Posterior cingulate gyrus (tissue), 11 donors: ENCODE measurements around the gene SARS2.
"Not testable (repeated sequence)": the region's sequence is repeated elsewhere in the genome, so short reads cannot be mapped to it uniquely, and the experiment has no call there.

ENCODE experiments used
- DNase-seq, 10 donors: peaks; one replicate each; pipeline versions ENCODE4 v3.0.0 to v3.0.0-alpha.2; 2020 to 2021; ENCODE audit warnings: mixed read lengths in 3 of 10
- intact Hi-C: fragments of 100-400 bp; cut with DNase I; formaldehyde crosslinking; loops from one replicate; pipeline ENCODE4 v1.15.1; 2023

SARS2 gene

DNA sequence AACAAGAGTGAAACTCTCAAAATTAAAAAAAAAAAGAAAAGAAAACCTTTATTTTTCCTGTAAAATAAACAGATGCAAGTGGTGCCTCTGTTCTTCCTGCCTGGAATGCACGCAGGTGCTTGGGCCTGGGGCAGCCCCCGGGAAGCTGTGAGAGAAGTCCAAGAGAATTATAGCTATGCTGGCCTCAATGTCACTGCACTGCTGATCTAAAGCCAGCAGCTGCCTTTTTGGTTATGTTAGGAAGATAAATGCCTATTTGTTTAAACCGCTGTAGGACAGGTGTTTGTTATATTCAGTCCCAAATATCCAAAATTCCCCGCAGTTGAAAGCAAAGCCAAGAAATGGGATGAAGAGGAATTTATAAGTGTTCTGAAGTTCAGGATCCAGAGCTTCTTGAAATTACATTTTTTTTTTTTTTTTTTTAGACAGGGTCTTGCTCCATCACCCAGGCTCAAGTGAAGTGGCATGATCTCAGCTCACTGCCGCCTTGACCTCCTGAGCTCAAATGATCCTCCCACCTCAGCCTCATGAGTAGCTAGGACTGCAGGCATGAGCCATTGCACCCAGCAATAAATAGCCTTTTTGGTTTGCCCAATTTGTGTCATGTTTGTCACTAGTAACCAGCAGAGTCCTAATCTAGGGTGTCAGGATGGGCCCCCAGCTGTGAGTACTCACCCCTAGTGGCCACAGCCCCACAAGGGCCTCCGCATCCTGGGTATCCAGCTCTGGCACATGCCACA lies 54.7 kb downstream of the SARS2 start:
- peak in 2 of 10 donors; percentile 43 to 55 for DNase-seq
- intact Hi-C loops = no loop called here

DNA sequence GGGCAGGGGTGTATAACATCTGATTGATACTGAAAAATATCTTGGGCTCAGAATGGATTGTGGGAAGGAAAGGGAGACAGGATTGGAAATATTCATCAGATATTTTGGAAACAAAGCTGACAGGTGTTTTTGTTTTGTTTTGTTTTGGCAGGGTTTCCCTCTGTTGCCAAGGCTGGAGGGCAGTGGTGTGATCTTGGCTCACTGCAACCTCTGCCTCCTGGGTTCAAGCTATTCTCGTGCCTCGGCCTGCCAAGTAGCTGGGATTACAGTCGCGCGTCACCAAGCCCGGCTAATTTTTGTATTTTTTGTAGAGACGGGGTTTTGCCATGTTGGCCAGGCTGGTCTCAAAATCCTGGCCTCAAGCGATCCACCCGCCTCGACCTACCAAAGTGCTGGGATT lies 57.2 kb downstream of the SARS2 start:
- intact Hi-C loops = not testable (repeated sequence)

DNA sequence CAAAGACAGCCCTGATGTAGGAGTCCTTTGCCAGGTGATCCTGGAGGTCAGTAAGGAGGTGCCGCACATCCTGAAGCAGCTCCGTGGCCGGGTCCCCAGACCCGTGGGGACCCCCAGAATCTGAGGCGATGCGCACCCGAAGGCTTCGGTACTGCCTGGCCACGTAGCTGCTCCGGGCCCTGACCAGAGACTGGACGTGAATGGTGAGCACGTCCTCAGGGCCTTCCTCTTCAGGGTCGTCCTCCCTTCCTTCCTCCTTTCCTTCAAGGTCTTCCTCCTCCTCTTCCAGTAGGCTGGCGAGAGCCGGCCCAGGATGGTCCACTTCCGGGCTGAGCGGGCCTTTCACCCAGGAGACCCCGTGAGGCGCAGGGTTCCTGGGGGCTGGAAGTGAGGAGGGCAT lies 60.0 kb downstream of the SARS2 start:
- DNase-seq = peak in 1 of 10 donors; percentile 77
- intact Hi-C loops = no loop called here

More for the DNA sequence above, 57.2 kb downstream of the SARS2 start:
- not testable (repeated sequence) for DNase-seq

DNA sequence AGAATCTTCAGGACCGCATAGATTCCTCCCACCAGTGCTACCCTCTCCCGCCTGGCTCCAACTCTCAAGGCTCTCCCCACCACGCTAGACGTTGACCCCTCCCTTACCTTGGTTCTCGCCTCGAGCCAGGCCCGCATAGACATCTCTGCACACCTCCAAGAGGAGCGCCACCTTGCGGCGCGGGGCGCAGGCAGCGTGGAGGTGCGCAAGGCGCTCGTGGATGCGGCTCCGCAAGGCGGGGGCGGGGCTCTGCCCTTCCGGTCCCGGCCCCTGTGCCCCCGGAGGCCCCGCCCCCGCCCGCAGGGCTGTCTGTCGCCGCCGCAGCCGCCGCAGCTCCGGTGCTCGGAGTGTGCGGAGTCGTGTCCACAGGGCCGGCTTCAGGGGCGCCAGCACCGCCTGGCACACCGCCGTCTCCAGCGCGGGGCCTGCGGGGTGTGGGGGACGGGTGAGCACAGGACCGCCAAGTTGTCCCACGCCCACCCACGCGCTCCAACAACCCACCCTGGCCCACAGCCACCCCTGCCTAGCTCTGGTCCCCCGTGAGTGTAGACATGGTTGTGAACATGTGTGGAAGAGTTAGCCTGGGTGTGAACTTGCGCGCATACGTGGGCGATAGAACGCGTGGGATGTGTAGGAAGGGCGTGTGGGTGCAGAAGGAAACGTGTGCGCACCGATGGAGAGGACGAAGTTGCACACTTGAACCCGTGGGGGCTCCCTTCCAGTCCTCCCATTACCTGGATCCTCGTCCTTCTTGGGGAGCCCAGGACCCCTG lies 60.5 kb downstream of the SARS2 start:
- DNase-seq = peak; percentile 46 to 97 (median 76)
- intact Hi-C loops = no loop called here

DNA sequence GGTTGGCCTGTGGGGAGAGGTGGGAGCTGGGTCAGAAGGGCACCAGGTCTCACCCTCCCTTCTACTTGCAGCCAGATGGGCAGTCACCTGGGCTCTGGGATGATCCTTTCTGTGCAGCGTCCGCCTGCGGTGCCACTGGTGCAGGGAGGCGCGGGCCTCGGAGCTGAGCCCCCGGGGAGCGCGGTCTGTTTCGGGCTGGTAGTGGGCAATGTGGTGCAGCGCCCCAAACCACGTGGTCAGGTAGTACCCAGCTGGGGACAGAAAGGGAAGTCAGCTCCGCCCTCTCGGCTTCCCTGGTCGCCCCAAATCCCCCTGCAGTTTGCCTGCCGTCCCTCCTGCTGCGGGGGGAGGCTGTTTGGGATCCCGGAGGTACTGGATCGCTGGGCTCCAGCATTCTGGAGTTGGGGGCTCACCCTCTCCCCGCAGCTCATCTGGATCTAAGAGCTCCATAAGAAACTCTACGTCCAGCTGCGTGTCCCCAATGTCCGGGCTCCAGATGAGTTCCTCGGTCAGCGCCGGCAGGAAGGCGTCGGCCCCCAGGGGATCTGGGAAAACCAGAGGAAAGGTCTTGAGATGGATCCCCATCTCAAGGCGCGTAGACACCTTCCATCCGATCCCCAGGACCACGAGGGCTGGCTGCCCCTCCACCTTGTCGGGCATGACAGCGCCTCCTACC lies 61.3 kb downstream of the SARS2 start:
- intact Hi-C loops = no loop called here
- peak in 3 of 10 donors; percentile 19 to 88 (median 83) for DNase-seq

DNA sequence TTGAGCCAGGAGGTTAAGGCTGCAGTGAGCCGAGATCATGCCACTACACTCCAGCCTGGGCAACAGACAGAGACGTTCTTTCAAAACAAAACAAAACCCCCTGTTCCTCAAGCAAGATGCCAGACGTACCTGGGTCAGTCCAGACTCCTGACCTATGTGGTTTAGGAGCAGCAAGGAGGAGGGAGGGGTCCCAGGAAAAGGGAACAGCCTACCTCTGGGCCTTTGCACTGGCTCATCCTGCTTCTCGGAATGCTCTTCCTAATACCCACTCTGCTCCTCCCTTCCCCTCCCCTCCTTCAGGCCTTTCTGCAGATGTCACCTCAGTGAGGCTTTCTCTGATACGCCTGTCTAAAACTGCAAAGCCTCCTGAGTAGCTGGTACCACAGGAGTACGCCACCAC lies 62.0 kb downstream of the SARS2 start:
- no peak for DNase-seq
- intact Hi-C loops = no loop called here

DNA sequence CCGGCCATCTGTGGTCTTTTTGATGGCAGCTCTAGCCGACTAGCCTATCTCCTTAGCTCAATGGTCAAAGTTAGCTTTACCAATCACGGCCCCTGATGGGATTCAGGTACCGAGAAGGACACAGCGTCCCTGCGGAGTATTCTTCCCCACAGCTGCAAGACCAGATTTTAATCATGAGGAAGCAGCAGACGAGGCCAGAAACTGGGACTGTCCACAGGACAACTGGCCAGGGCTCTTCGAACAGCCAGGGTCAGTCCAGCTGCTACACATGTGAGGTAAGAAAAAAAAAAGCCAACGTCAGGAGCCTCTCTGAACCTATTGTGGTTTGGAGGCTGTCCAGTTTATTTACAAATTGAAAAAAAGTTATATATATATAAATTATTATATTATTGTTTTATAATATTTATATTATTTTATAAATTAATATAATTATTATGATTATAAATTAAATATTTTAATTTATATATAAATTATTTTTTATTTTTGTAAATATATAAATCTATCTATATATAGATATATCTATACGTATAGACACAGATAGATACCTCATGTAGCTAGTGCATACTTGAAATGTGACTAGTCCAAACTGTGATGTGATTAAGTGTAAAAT lies 63.3 kb downstream of the SARS2 start:
- DNase-seq = no peak
- intact Hi-C loops = no loop called here
